HEK293 (cell line): ENCODE results near the gene TNNC2.

ENCODE experiments used
- GLIS1 ChIP-seq: fragments of 450-650 bp; formaldehyde crosslinking; IDR thresholded peaks from 2 replicates; pipeline ENCODE4 v1.5.1; 2016; ENCODE audit warnings: missing biosample characterization, missing genetic modification characterization
- GLIS2 ChIP-seq: fragments of 450-650 bp; formaldehyde crosslinking; IDR thresholded peaks from 2 replicates; pipeline ENCODE4 v1.5.1; 2016; ENCODE audit warnings: missing biosample characterization, missing genetic modification characterization
- IKZF3 ChIP-seq: fragments of 450-650 bp; IDR thresholded peaks from 2 replicates; pipeline ENCODE4 v1.5.0; 2018; ENCODE audit warnings: missing biosample characterization, mild to moderate bottlenecking, missing genetic modification characterization, moderate library complexity
- OVOL3 ChIP-seq: fragments of 450-650 bp; formaldehyde crosslinking; IDR thresholded peaks from 2 replicates; pipeline ENCODE4 v1.5.1; 2016; ENCODE audit warnings: missing biosample characterization, missing genetic modification characterization
- SCRT2 ChIP-seq: fragments of 450-650 bp; formaldehyde crosslinking; IDR thresholded peaks from 2 replicates; pipeline ENCODE4 v1.5.1; 2016; ENCODE audit warnings: missing biosample characterization, missing genetic modification characterization
- ZBTB1 ChIP-seq: fragments of 450-650 bp; formaldehyde crosslinking; IDR thresholded peaks from 2 replicates; pipeline ENCODE4 v1.5.1; 2016; ENCODE audit warnings: missing biosample characterization, missing genetic modification characterization
- ZBTB49 ChIP-seq: fragments of 450-650 bp; formaldehyde crosslinking; IDR thresholded peaks from 2 replicates; pipeline ENCODE4 v1.5.1; 2016; ENCODE audit warnings: missing biosample characterization, missing genetic modification characterization, low read depth
- ZNF140 ChIP-seq: fragments of 450-650 bp; formaldehyde crosslinking; IDR thresholded peaks from 2 replicates; pipeline ENCODE4 v1.5.1; 2016; ENCODE audit warnings: missing biosample characterization, missing genetic modification characterization
- ZNF174 ChIP-seq: fragments of 450-650 bp; formaldehyde crosslinking; IDR thresholded peaks from 2 replicates; pipeline ENCODE4 v1.5.0; 2017; ENCODE audit warnings: missing biosample characterization, mild to moderate bottlenecking, missing genetic modification characterization
- ZNF175 ChIP-seq: fragments of 450-650 bp; formaldehyde crosslinking; IDR thresholded peaks from 2 replicates; pipeline ENCODE4 v1.5.1; 2016; ENCODE audit warnings: missing biosample characterization, missing genetic modification characterization
- ZNF350 ChIP-seq: fragments of 450-650 bp; formaldehyde crosslinking; IDR thresholded peaks from 2 replicates; pipeline ENCODE4 v1.5.0; 2017; ENCODE audit warnings: missing biosample characterization, mild to moderate bottlenecking, missing genetic modification characterization
- ZNF366 ChIP-seq: fragments of 450-650 bp; formaldehyde crosslinking; conservative IDR thresholded peaks from 2 replicates; pipeline ENCODE4 v1.5.1; 2016; ENCODE audit warnings: missing biosample characterization, missing genetic modification characterization
- ZNF391 ChIP-seq: fragments of 450-650 bp; formaldehyde crosslinking; IDR thresholded peaks from 2 replicates; pipeline ENCODE4 v1.5.1; 2016; ENCODE audit warnings: low read depth, missing biosample characterization, missing genetic modification characterization, borderline replicate concordance
- ZNF530 ChIP-seq: fragments of 450-650 bp; formaldehyde crosslinking; IDR thresholded peaks from 2 replicates; pipeline ENCODE4 v1.5.1; 2016; ENCODE audit warnings: low read depth, missing biosample characterization, missing genetic modification characterization
- ZNF585B ChIP-seq: fragments of 450-650 bp; formaldehyde crosslinking; IDR thresholded peaks from 2 replicates; pipeline ENCODE4 v1.5.1; 2016; ENCODE audit warnings: missing biosample characterization, missing genetic modification characterization
- ZNF596 ChIP-seq: fragments of 450-650 bp; IDR thresholded peaks from 2 replicates; pipeline ENCODE4 v1.5.0; 2018; ENCODE audit warnings: missing biosample characterization, mild to moderate bottlenecking, missing genetic modification characterization, moderate library complexity
- ZNF629 ChIP-seq: fragments of 450-650 bp; formaldehyde crosslinking; IDR thresholded peaks from 2 replicates; pipeline ENCODE4 v1.5.1; 2017; ENCODE audit warnings: missing biosample characterization, missing genetic modification characterization
- ZNF654 ChIP-seq: fragments of 450-650 bp; formaldehyde crosslinking; IDR thresholded peaks from 2 replicates; pipeline ENCODE4 v1.5.1; 2016; ENCODE audit warnings: low read depth, missing biosample characterization, missing genetic modification characterization
- ZNF777 ChIP-seq: fragments of 450-650 bp; formaldehyde crosslinking; IDR thresholded peaks from 2 replicates; pipeline ENCODE4 v1.5.1; 2017; ENCODE audit warnings: missing biosample characterization, missing genetic modification characterization, borderline replicate concordance
- ZNF830 ChIP-seq: fragments of 450-650 bp; IDR thresholded peaks from 2 replicates; pipeline ENCODE4 v1.5.0; 2018; ENCODE audit warnings: missing biosample characterization, missing genetic modification characterization, low read depth, mild to moderate bottlenecking, moderate library complexity
- TF ChIP-seq, protein P1 (sequence below): fragments of 450-650 bp; formaldehyde crosslinking; IDR thresholded peaks from 2 replicates; pipeline ENCODE4 v1.5.1; 2016; ENCODE audit warnings: missing biosample characterization, missing genetic modification characterization
- TF ChIP-seq, protein P2 (sequence below): fragments of 450-650 bp; formaldehyde crosslinking; optimal IDR thresholded peaks from 2 replicates; pipeline ENCODE3; 2016; ENCODE audit warnings: missing biosample characterization, mild to moderate bottlenecking, missing genetic modification characterization
- TF ChIP-seq, protein P3 (sequence below): fragments of 450-650 bp; formaldehyde crosslinking; IDR thresholded peaks from 2 replicates; pipeline ENCODE4 v1.5.1; 2016; ENCODE audit warnings: missing biosample characterization, missing genetic modification characterization

Gene TNNC2

DNA sequence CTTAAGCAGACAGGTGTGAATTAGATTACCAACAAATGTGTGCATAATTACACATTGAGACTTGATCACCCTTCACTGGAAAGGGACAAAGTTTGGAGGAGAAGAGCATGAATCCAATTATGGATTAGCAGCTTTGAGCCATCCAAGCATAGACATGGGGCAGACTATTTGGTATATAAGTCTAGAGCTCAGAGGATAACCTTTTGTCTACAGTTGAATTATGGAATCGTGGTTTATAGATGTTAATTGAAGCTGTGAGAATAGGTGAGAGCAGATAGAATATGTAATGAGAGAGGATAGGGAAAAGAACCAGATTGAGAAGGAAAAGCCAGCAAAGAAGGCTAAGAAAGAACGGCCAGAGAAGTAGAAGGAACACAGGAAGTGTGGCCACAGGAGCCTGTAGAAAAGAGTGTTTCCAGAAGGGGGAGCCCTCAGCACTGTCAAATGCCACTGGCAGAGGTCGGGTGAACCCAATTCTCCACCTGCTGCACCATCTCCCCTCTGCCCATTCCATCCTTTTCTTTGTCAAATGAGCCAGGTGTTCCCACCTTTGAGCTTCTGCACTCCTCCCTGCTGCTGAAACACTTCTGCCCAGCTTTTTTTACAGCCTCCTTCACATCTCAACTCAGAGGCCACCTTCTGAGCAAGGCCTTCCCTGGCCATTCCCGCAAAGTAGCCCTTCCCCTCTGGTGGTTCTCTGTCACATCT lies 28.0 kb downstream of the TNNC2 start (continued):
- no peak for TF ChIP-seq IKZF3 (tag by site-specific recombination)
- TF ChIP-seq ZNF350: no peak
- no peak for TF ChIP-seq ZNF391 (tag by site-specific recombination)
- no peak for TF ChIP-seq ZNF140 (tag by site-specific recombination)
- no peak for TF ChIP-seq GLIS1 (tag by site-specific recombination)
- TF ChIP-seq GLIS2: no peak
- peak; percentile 81 for TF ChIP-seq SCRT2
- TF ChIP-seq, protein P1, sequence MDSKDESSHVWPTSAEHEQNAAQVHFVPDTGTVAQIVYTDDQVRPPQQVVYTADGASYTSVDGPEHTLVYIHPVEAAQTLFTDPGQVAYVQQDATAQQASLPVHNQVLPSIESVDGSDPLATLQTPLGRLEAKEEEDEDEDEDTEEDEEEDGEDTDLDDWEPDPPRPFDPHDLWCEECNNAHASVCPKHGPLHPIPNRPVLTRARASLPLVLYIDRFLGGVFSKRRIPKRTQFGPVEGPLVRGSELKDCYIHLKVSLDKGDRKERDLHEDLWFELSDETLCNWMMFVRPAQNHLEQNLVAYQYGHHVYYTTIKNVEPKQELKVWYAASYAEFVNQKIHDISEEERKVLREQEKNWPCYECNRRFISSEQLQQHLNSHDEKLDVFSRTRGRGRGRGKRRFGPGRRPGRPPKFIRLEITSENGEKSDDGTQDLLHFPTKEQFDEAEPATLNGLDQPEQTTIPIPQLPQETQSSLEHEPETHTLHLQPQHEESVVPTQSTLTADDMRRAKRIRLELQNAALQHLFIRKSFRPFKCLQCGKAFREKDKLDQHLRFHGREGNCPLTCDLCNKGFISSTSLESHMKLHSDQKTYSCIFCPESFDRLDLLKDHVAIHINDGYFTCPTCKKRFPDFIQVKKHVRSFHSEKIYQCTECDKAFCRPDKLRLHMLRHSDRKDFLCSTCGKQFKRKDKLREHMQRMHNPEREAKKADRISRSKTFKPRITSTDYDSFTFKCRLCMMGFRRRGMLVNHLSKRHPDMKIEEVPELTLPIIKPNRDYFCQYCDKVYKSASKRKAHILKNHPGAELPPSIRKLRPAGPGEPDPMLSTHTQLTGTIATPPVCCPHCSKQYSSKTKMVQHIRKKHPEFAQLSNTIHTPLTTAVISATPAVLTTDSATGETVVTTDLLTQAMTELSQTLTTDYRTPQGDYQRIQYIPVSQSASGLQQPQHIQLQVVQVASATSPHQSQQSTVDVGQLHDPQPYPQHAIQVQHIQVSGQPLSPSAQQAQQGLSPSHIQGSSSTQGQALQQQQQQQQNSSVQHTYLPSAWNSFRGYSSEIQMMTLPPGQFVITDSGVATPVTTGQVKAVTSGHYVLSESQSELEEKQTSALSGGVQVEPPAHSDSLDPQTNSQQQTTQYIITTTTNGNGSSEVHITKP (tag by site-specific recombination): 0 out of 2 replicates have a peak, but pooled peaks have one; percentile 43
- TF ChIP-seq, protein P2, sequence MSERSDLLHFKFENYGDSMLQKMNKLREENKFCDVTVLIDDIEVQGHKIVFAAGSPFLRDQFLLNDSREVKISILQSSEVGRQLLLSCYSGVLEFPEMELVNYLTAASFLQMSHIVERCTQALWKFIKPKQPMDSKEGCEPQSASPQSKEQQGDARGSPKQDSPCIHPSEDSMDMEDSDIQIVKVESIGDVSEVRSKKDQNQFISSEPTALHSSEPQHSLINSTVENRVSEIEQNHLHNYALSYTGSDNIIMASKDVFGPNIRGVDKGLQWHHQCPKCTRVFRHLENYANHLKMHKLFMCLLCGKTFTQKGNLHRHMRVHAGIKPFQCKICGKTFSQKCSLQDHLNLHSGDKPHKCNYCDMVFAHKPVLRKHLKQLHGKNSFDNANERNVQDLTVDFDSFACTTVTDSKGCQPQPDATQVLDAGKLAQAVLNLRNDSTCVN (tag by site-specific recombination): no peak
- no peak for TF ChIP-seq ZNF629 (tag by site-specific recombination)
- TF ChIP-seq ZNF174 (tag by site-specific recombination): no peak
- peak; percentile 92 for TF ChIP-seq ZNF654
- no peak for TF ChIP-seq ZNF175 (tag by site-specific recombination)
- no peak for TF ChIP-seq ZBTB1
- TF ChIP-seq ZNF530 (tag by site-specific recombination): no peak
- no peak for TF ChIP-seq ZNF830 (tag by site-specific recombination)
- no peak for TF ChIP-seq OVOL3 (tag by site-specific recombination)
- peak; percentile 51 for TF ChIP-seq ZNF366
- TF ChIP-seq ZNF777 (tag by site-specific recombination): no peak
- no peak for TF ChIP-seq ZNF596 (tag by site-specific recombination)
- TF ChIP-seq, protein P3, sequence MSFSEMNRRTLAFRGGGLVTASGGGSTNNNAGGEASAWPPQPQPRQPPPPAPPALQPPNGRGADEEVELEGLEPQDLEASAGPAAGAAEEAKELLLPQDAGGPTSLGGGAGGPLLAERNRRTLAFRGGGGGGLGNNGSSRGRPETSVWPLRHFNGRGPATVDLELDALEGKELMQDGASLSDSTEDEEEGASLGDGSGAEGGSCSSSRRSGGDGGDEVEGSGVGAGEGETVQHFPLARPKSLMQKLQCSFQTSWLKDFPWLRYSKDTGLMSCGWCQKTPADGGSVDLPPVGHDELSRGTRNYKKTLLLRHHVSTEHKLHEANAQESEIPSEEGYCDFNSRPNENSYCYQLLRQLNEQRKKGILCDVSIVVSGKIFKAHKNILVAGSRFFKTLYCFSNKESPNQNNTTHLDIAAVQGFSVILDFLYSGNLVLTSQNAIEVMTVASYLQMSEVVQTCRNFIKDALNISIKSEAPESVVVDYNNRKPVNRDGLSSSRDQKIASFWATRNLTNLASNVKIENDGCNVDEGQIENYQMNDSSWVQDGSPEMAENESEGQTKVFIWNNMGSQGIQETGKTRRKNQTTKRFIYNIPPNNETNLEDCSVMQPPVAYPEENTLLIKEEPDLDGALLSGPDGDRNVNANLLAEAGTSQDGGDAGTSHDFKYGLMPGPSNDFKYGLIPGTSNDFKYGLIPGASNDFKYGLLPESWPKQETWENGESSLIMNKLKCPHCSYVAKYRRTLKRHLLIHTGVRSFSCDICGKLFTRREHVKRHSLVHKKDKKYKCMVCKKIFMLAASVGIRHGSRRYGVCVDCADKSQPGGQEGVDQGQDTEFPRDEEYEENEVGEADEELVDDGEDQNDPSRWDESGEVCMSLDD: no peak
- no peak for TF ChIP-seq ZBTB49
- no peak for TF ChIP-seq ZNF585B (tag by site-specific recombination)
